C4-2B (cell line): ENCODE data around the gene MCU.

ENCODE experiments used
- ZFX ChIP-seq: fragments of 450-650 bp; IDR thresholded peaks from 2 replicates; pipeline ENCODE4 v1.6.1; 2017
- TF ChIP-seq, protein P1 (sequence below): fragments of 450-650 bp; conservative IDR thresholded peaks from 2 replicates; pipeline ENCODE4 v1.5.1; 2017; ENCODE audit warnings: mild to moderate bottlenecking

DNA sequence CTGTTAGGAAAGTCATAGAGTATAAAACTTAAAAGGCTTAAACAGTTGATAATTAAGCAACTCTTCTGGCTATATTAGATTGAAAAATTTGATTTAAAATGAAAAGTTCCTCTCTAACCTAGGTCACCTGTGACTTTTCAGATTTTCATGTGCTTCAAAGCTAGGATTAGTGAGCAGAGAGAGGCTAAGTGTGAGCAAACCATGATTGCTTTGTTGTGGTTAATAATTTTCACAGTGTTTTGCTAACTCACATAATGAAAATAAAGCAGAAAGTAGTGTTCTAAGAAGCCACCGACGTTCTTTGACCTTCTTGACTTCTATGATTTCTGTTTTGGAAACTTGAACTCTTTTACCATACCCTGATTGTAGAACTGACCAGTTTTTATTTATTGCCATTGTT, 126.1 kb downstream of the MCU start:
- TF ChIP-seq, protein P1, sequence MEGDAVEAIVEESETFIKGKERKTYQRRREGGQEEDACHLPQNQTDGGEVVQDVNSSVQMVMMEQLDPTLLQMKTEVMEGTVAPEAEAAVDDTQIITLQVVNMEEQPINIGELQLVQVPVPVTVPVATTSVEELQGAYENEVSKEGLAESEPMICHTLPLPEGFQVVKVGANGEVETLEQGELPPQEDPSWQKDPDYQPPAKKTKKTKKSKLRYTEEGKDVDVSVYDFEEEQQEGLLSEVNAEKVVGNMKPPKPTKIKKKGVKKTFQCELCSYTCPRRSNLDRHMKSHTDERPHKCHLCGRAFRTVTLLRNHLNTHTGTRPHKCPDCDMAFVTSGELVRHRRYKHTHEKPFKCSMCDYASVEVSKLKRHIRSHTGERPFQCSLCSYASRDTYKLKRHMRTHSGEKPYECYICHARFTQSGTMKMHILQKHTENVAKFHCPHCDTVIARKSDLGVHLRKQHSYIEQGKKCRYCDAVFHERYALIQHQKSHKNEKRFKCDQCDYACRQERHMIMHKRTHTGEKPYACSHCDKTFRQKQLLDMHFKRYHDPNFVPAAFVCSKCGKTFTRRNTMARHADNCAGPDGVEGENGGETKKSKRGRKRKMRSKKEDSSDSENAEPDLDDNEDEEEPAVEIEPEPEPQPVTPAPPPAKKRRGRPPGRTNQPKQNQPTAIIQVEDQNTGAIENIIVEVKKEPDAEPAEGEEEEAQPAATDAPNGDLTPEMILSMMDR, result no peak
- TF ChIP-seq ZFX, result no peak
